ENCODE data around the gene G6PD. TPM values are rescaled to one million over a fixed set of nuclear protein-coding genes. Genes with fewer than 3 reads are reported as not detected.
A peak's percentile ranks its signal among the peaks of the same experiment; 100 is the strongest.
"Not testable (repeated sequence)": the region's sequence is repeated elsewhere in the genome, so short reads cannot be mapped to it uniquely, and the experiment has no call there.

Gene G6PD
- total RNA-seq, 1 donor from 2014 or later, result 52.3 TPM

DNA sequence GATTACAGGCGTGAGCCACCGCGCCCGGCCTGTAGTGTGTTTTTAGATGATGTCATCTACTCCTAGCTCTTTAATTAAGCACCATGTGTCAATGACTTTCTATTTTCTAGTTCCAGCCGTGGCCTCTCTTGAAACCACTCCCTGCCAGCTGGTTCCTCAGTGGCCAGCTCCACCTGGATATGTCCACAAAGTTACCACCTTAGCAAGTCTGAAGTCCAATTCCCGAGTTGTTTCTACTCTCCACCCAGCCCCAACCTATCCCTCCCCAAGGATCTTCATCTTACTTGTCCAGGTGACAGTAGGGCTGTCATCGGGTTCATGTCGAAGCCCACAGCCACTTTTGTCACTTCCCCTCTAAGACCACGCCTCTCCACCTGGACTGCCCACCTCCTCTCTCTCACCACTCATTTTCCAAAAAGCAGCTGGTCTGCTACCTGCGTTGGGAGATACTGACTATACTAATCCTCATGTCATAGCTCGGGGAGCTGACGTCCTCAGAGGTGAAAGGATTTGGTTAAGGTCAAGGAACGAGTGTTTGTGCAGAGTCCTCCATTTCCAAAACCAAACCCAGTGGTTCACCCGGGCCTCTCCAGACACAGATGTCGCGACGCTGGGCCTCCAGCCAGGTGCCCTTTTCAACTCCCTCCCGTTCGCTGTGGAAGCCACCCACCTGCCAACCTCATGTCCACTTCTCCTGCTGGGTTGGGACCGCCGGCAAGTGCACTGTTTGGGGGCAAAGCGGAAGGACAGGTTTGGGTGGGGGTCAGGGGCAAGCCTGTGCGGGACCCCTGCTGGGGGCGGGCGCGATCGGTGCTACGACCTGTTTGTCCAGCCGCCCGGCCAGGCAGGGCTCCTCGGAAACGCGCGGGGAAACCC is 31.3 kb downstream of the G6PD start:
- no peak for DNase-seq (ENCODE audit: low spot score)

- DNase-seq (ENCODE audit: low spot score), result no peak
Measured at GRCh38 chrX:154513716-154514115, 32.9 kb downstream of the G6PD start.

- no peak for DNase-seq (ENCODE audit: low spot score)
Measured at GRCh38 chrX:154512879-154513553, 33.6 kb downstream of the G6PD start.

- DNase-seq (ENCODE audit: low spot score), result no peak
Measured at GRCh38 chrX:154511761-154512160, 34.9 kb downstream of the G6PD start.

DNA sequence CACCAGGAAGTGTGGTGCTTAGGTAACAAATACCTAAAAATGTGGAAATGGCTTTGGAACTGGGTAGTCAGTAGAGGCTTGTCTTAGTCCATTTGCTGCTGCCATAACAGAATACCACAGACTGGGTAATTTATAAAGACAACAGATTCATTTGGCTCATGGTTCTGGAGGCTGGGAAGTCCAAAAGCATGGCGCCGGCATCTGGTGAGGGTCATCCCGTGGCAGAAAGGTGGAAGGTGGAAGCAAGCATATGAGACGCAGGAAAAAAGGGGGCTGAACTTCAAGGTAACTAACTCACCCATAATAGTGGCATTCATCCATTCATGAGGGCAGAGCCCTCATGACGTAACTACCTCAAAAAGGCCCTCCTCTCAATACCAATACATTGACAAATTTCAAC is 37.2 kb downstream of the G6PD start:
- DNase-seq (ENCODE audit: low spot score), result no peak

DNA sequence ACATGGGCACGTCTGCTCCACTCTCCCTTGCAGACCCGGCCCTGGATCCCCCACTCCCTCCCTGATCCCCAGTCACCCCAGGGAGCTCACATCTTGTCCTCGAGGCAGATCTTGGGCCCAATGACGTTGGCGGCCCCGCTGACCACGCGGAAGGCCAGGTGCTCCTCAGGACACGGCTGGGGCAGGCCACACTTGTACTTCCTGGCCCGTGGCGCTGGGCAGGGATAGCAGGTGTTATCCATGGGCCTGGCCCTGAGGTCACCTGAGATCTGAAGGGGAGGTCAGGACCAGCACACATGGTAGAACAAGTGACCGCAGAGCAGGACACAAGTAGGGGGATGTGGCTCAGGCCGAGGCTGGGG is 38.3 kb downstream of the G6PD start:
- no peak for DNase-seq (ENCODE audit: low spot score)

DNA sequence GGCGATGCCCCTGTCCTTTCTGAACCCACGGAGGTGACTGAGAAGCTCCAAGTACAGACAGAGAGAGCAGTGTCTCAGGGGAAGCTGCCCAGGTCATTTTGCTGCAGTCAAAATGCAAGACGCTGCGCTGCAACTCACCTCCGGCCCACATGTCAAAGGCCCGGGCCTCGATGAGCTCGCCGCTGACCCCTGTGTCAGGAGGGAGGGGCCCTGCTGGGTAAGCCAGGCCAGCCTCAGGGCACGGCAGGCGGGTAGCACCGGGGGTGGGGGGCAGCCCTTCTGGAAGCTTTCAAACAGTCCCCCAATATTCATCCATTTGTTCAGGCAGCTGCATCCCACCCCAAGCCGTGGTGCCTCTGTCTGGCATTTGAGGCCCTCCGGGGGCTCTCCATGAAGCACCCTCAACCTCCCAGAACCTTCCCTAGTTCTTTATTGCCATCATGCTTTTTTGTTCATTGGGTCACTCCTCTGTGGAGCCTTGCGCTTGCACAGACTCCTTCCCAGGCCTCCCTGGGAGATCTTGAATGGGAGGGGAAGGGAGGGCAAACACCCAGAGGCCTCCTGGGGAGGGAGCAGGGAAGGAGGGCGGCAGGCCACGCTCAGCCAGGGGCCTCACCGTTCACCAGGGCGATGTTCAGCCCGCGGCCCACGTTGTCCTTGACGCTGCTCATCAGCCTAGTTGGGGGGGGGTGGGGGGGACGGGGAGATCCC is 38.8 kb downstream of the G6PD start:
- DNase-seq (ENCODE audit: low spot score), result no peak

- no peak for DNase-seq (ENCODE audit: low spot score)
Measured at GRCh38 chrX:154506483-154507332, 39.9 kb downstream of the G6PD start.

DNA sequence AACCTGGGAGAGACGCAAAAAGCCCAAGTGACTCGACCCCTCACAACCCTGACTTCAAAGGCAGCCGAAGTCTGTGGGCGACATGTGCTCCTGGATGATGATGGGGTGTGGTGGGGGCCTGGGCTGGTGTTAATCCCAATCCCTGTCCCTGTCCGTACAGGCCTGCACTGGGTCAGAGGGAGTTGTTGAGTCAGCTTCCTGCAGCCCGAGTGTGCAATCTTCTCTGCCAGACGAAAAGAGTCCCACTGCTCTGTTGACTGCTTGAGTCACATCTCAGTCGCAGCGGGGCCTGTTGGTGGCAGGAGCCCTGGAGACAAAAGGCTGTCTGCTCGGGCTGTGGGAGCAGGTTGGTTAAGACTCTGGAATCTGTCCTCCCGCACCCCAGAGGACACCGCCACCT is 40.9 kb downstream of the G6PD start:
- DNase-seq (ENCODE audit: low spot score), result no peak

- no peak for DNase-seq (ENCODE audit: low spot score)
Measured at GRCh38 chrX:154502989-154503388, 43.7 kb downstream of the G6PD start.

DNA sequence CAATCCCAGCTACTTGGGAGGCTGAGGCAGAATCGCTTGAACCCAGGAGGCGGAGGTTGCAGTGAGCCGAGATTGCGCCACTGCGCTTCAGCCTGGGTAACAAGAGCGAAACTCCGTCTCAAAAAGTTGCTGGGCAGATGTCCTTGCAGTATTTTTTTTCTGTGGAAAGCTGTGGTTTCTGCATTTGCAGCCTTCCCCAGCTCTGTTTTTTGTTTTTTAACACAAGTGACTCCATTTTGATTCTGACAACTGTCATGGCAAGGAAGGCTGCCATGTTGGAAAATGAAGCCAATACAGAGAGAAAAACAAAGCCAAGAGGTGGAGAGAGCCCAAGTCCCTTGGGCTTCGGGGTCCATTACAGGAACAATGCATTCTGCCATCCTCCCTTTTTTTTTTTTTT is 44.5 kb downstream of the G6PD start:
- no peak for DNase-seq (ENCODE audit: low spot score)

DNA sequence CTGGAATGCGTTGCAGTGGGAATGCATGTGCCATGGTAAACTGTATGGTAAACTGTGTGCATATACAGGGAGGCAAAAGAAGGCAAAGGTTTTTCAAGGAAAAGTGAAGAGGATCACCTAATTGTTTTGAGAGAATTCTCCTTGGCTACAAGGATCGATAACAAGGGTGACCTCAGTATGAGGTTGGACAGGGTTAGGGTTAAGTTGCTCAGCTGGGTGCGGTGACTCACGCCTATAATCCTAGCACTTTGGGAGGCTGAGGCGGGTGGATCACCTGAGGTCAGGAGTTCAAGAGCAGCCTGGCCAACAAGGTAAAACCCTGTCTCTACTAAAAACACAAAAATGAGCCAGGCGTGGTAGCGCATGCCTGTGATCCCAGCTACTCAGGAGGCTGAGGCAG is 45.2 kb downstream of the G6PD start:
- DNase-seq (ENCODE audit: low spot score), result not testable (repeated sequence)

- DNase-seq (ENCODE audit: low spot score), result not testable (repeated sequence)
Measured at GRCh38 chrX:154496591-154497137, 50.0 kb downstream of the G6PD start.

DNA sequence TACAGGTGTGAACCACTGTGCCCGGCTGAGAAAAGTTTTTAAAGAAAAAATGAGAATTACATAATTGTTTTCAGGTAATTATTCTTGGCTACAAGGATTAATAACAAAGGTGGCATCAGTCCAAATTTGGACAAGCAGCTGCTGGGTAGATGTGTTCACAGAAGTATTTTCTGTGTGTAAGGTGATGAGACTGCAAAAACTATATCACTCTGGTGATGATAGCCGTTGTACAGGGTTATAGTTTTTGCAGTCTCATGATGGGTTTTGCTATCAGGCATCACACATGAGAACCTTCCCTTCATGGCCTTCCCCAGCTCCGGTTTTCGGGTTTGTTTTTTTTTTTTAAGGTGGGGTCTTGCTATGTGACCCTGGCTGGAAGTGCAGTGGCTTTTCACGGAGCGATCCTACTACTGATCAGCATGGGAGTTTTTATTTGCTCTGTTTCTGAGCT is 51.1 kb downstream of the G6PD start:
- DNase-seq (ENCODE audit: low spot score), result no peak

- DNase-seq (ENCODE audit: low spot score), result no peak
Measured at GRCh38 chrX:154494715-154495114, 51.9 kb downstream of the G6PD start.

- DNase-seq (ENCODE audit: low spot score), result peak; percentile 93
Measured at GRCh38 chrX:154490414-154491083, 56.1 kb downstream of the G6PD start, which contains the start of gene SLC10A3. Gene SLC10A3 (minus strand): TSS chrX:154490629. CDS start chrX:154488940, 1,689 bp downstream.

DNA sequence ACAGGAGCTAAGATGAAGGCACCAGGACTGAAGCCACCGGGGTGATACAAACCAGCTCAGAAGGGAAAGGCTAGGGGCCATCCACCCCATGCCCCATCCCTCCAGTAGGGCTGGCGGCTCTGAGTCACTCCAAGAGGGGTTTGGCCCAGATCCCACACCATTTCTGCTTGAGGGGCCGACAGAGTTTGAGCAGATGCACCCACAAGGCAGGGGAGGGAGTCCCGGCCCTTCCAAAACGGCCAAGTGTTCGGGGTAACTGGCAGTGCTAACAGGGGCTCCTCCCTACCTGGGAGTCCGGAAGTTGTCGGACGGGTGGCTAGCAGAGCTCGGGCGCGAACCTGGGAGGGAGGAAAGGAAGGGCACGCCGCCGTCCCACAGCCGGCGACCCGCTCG is 56.6 kb downstream of the G6PD start:
- no peak for DNase-seq (ENCODE audit: low spot score)

GRCh38 chrX:154489182-154489581 is 57.5 kb downstream of the G6PD start:
- no peak for DNase-seq (ENCODE audit: low spot score)

GRCh38 chrX:154488336-154489075 is 58.1 kb downstream of the G6PD start:
- DNase-seq (ENCODE audit: low spot score), result no peak
